PFSK-1 (cell line): ENCODE measurements around the gene PPP1R7.

Experiments
- FOXP2 ChIP-seq: optimal IDR thresholded peaks from 2 replicates; pipeline ENCODE3; 2011; ENCODE audit warnings: borderline replicate concordance, control low read depth, inconsistent platforms; ENCODE audit not compliant: insufficient read depth; ENCODE audit errors: extremely low read length, extremely low read depth
- POLR2AphosphoS5 ChIP-seq: IDR thresholded peaks from 2 replicates; pipeline ENCODE4 v1.6.1; 2012; ENCODE audit warnings: low read depth, mild to moderate bottlenecking, control low read depth, low read length, moderate library complexity
- SIN3A ChIP-seq: IDR thresholded peaks from 2 replicates; pipeline ENCODE4 v1.6.1; 2012; ENCODE audit warnings: mild to moderate bottlenecking, low read length, moderate library complexity, borderline replicate concordance; ENCODE audit not compliant: insufficient read depth
- TAF1 ChIP-seq: IDR thresholded peaks from 2 replicates; pipeline ENCODE4 v1.6.1; 2012; ENCODE audit warnings: low read length, control low read depth, borderline replicate concordance; ENCODE audit not compliant: insufficient read depth
- TF ChIP-seq, protein P1 (sequence below), 2 experiments: IDR thresholded peaks; 2 replicates each; pipeline versions ENCODE4 v1.6.1 to v1.8.0; 2011 to 2012; ENCODE audit warnings: low read depth in 2 of 2, low read length in 2 of 2, control low read depth in 1 of 2, inconsistent platforms in 1 of 2, mild to moderate bottlenecking in 1 of 2, moderate library complexity in 1 of 2; ENCODE audit not compliant: insufficient read depth in 1 of 2

Gene PPP1R7

DNA sequence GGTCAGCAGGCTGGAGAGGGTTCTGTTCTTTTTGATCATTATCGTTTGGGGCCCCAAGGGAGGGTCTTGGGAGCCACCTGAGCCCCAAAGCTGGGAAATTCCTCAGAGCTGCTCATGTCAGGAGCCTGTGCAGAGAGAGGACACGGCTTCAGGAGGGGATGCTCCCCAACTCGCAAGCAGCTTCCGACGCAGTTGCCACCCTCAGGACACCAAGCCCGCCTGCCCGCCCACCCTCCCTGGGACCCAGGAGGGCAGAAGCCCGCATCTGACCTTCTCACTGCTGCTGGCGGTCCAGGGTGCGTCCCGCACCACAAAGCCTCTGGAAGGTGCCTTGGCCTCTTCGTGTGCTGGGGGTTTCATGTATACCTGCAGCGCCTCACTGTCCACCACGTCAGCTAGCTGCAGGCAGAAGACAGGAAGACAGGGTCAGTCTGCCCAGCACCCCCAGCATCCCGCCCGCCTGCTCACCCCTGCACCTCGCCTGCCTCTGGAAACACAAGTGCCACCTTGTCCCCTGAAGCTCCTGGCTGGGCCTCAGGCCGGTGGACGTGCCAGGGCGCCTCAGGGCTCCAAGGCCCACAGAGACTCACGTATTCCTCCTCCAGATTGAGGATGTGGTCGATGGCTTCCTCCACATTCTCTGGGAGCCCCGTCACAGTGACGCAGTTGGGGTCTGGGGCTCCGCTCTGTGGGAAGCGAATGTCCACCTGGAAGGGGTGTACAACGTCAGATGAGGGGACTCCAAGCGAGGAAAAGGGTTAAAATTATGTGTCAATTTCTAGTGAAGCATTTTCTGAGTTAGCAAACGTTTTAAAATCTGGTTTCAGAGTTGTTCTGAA, 79.5 kb downstream of the PPP1R7 start:
- no peak for TF ChIP-seq TAF1
- TF ChIP-seq, protein P1, sequence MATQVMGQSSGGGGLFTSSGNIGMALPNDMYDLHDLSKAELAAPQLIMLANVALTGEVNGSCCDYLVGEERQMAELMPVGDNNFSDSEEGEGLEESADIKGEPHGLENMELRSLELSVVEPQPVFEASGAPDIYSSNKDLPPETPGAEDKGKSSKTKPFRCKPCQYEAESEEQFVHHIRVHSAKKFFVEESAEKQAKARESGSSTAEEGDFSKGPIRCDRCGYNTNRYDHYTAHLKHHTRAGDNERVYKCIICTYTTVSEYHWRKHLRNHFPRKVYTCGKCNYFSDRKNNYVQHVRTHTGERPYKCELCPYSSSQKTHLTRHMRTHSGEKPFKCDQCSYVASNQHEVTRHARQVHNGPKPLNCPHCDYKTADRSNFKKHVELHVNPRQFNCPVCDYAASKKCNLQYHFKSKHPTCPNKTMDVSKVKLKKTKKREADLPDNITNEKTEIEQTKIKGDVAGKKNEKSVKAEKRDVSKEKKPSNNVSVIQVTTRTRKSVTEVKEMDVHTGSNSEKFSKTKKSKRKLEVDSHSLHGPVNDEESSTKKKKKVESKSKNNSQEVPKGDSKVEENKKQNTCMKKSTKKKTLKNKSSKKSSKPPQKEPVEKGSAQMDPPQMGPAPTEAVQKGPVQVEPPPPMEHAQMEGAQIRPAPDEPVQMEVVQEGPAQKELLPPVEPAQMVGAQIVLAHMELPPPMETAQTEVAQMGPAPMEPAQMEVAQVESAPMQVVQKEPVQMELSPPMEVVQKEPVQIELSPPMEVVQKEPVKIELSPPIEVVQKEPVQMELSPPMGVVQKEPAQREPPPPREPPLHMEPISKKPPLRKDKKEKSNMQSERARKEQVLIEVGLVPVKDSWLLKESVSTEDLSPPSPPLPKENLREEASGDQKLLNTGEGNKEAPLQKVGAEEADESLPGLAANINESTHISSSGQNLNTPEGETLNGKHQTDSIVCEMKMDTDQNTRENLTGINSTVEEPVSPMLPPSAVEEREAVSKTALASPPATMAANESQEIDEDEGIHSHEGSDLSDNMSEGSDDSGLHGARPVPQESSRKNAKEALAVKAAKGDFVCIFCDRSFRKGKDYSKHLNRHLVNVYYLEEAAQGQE (IDR thresholded peaks at IDR 0.05; ENCODE audit: insufficient read depth in 1 of 2, low read depth in 2 of 2, low read length in 2 of 2) = no peak
- TF ChIP-seq POLR2AphosphoS5 = no peak
- no peak for TF ChIP-seq SIN3A
- TF ChIP-seq FOXP2 = no peak

GRCh38 chr2:241230435-241230834, 80.2 kb downstream of the PPP1R7 start:
- TF ChIP-seq SIN3A (no peak), TAF1 (no peak), FOXP2 (no peak)
- TF ChIP-seq, protein P1 (IDR thresholded peaks at IDR 0.05; ENCODE audit: insufficient read depth in 1 of 2, low read depth in 2 of 2, low read length in 2 of 2) = no peak

DNA sequence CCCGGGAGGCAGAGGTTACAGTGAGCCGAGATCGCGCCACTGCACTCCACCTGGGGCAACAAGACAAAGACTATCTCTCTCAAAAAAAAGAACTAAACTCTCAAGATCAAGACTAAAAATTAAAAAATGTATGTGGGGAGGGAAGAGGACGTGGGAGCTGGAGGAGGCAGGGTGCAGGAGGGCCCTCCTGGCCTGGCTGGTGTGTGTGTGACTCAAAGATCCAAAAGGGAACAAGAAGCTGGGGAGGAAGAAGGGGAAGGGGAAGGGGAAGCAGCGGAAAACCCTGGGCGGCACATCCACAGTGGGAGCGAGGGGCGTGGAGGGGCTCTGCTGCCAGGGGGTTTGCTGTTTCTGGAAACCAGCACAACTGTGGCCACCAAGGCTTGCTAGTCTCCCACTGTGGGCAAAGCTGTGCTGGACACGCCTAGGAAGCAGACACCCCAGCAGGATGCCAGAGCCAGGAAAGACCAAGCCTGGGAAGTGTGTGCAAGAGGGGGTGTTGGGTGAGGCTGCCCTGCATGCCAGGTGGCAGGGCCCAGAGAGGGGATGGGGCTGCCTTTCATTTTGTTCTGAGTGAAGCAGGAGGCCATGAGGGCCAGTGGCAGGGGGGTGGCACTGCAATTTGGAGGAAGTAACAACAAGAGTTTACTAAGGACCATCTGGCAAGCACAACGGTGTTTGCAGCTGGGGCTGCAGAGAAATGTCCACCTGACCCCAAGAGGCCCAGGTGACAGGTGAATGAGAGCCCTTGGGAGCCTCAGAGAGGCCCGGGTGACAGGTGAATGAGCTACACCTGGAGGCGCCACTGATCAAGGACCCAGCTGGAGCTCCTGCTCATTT, 82.7 kb downstream of the PPP1R7 start:
- TF ChIP-seq FOXP2 = no peak
- TF ChIP-seq SIN3A = no peak
- TF ChIP-seq TAF1 = no peak
- no peak for TF ChIP-seq POLR2AphosphoS5
